ENCODE measurements around the gene ADM2.

GRCh38 chr22:50526108-50526833 is 44.9 kb downstream of the ADM2 start:
- TF ChIP-seq CTCF (IDR thresholded peaks at IDR 0.05) (peak; percentile 65), POLR2AphosphoS5 (IDR thresholded peaks at IDR 0.05; ENCODE audit: low read depth, low read length) (no peak), JUND (IDR thresholded peaks at IDR 0.05) (no peak), REST (IDR thresholded peaks at IDR 0.05; ENCODE audit: low read depth, low read length) (no peak), USF2 (IDR thresholded peaks at IDR 0.05; ENCODE audit: borderline replicate concordance, low read depth, low read length) (no peak)

Measured in SK-N-SH (cell line).